Measurements from ENCODE around the gene NR3C2.

DNA sequence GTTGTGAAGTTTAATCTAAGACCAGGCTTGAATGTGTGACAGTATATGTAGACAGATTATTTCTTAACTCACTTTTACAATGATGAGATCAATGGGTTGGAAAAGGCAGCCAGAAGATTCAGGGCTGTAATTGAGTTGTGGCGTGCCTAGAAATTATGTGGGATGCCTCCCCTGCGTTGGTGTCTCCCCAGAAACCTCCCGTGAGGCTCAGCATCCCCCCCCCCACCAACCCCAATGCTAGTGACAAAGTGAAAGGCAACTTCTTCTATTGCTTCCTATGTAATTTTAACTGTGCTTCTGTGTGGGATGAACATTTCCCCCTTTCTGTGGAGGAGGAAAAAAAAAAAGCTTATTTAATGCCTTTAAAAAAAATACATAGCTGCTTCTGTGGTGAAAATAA lies 412.4 kb downstream of the NR3C2 start:
- TF ChIP-seq, protein P1, sequence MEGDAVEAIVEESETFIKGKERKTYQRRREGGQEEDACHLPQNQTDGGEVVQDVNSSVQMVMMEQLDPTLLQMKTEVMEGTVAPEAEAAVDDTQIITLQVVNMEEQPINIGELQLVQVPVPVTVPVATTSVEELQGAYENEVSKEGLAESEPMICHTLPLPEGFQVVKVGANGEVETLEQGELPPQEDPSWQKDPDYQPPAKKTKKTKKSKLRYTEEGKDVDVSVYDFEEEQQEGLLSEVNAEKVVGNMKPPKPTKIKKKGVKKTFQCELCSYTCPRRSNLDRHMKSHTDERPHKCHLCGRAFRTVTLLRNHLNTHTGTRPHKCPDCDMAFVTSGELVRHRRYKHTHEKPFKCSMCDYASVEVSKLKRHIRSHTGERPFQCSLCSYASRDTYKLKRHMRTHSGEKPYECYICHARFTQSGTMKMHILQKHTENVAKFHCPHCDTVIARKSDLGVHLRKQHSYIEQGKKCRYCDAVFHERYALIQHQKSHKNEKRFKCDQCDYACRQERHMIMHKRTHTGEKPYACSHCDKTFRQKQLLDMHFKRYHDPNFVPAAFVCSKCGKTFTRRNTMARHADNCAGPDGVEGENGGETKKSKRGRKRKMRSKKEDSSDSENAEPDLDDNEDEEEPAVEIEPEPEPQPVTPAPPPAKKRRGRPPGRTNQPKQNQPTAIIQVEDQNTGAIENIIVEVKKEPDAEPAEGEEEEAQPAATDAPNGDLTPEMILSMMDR (IDR thresholded peaks at IDR 0.05), result no peak
- TF ChIP-seq EP300 (IDR thresholded peaks at IDR 0.05), result no peak

Measured in tibial nerve (tissue), 4 donors.